Measurements from ENCODE around the gene MAP3K19. TPM values are rescaled to one million over a fixed set of nuclear protein-coding genes. Genes with fewer than 3 reads are reported as not detected.
"Not testable (repeated sequence)": the region's sequence is repeated elsewhere in the genome, so short reads cannot be mapped to it uniquely, and the experiment has no call there.

The MAP3K19 gene, protein sequence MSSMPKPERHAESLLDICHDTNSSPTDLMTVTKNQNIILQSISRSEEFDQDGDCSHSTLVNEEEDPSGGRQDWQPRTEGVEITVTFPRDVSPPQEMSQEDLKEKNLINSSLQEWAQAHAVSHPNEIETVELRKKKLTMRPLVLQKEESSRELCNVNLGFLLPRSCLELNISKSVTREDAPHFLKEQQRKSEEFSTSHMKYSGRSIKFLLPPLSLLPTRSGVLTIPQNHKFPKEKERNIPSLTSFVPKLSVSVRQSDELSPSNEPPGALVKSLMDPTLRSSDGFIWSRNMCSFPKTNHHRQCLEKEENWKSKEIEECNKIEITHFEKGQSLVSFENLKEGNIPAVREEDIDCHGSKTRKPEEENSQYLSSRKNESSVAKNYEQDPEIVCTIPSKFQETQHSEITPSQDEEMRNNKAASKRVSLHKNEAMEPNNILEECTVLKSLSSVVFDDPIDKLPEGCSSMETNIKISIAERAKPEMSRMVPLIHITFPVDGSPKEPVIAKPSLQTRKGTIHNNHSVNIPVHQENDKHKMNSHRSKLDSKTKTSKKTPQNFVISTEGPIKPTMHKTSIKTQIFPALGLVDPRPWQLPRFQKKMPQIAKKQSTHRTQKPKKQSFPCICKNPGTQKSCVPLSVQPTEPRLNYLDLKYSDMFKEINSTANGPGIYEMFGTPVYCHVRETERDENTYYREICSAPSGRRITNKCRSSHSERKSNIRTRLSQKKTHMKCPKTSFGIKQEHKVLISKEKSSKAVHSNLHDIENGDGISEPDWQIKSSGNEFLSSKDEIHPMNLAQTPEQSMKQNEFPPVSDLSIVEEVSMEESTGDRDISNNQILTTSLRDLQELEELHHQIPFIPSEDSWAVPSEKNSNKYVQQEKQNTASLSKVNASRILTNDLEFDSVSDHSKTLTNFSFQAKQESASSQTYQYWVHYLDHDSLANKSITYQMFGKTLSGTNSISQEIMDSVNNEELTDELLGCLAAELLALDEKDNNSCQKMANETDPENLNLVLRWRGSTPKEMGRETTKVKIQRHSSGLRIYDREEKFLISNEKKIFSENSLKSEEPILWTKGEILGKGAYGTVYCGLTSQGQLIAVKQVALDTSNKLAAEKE (N-terminal part only)
- polyA plus RNA-seq (2014; cell fraction: cytosol; rRNA removed) = not detected in 2 replicates
- polyA plus RNA-seq (2014; cell fraction: nucleus; rRNA removed) = not detected in 2 replicates

DNA sequence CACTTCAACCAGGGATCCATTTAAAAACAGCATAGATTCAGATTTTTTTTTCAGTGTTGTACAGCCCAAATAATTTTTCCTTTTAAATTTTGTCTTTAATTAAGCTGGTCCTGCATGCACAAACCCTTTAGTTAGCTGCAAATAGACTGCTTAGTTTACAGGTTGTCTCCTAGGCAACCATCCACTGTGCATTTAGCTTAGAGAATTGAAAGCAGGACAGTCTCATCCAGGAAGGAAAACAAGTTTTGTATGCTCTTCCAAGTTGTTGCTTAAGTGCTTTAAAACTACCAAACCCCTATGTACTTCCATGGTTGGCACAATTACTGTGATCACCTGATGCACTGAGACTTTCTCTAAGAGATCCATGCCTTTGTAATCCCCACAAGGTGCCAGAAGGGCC, at the start of gene MAP3K19:
Gene MAP3K19 (minus strand): TSS at position 148 of the 400 bp plus-strand sequence. CDS start 22,800 bp downstream, outside the sequence.
- no peak for DNase-seq (ENCODE audit: low spot score)

DNA sequence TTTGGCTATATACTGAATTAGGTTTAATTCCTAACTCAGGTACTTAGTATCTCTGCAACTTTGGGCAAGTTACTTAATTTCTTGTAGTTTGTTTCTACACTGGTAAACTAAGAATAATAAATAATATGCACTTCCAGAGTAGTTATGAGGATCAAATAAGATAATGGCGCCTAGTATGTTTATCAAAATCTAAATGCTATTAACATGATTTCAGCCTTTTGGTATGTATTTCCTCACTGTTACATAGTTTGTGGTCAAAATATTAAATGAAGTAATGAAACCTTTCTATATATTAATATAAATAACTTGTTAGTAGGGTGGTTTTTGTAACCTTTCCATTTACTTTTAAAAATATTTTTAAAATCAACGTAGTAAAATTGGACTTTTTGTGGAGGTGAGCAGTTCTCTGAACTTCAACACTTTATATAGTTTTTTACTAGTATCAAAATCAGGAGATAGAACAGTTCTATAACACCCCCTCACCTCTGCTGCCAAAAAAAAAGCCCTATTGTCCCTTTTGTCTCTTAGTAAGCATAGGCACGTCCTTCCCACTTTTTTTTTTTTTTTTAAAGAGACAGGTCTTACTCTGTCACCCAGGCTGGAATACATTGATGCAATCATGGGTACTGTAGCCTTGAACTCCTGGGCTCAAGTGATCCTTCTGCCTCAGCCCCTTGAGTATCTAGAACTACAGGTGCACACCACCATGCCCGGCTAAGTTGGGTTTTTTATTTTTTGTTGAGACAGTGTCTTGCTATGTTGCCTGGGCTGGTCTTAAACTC, 49.6 kb upstream of the MAP3K19 start:
- no peak for DNase-seq (ENCODE audit: low spot score)

DNA sequence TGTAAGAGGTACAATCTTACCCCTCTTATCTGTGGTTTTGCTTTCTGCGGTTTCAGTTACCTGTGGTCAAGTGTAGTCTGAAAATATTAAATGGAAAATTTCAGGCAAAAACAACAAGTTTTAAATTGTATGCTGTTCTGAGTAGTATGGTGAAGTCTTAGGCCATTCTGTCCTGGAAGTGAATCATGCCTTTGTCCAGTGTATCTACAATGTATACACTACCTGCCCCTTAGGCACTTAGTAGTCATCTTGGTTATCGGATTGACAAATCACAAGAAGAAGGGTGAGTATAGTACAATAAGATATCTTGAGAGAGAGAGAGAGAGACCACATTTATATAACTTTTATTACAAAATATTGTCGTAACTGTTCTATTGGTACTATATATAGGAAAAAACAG, 48.3 kb upstream of the MAP3K19 start:
- DNase-seq (ENCODE audit: low spot score) = no peak

DNA sequence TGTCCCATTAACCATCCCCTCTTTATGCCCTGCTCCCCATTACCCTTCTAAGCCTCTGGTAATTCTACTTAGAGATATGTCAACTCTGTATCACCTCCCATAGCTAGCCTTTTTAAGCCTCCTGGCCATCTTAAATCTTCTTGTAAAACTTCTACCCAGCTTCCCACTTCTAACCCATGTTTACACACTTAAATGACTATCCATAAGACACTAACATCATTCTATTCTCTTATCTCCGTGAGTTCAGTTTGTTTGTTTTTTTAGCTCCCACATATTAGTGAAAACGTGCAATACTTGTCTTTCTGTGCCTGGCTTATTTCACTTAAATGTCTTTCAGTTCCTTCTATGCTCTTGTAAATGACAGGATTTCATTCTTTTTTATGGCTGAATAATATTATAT, 47.3 kb upstream of the MAP3K19 start:
- no peak for DNase-seq (ENCODE audit: low spot score)

DNA sequence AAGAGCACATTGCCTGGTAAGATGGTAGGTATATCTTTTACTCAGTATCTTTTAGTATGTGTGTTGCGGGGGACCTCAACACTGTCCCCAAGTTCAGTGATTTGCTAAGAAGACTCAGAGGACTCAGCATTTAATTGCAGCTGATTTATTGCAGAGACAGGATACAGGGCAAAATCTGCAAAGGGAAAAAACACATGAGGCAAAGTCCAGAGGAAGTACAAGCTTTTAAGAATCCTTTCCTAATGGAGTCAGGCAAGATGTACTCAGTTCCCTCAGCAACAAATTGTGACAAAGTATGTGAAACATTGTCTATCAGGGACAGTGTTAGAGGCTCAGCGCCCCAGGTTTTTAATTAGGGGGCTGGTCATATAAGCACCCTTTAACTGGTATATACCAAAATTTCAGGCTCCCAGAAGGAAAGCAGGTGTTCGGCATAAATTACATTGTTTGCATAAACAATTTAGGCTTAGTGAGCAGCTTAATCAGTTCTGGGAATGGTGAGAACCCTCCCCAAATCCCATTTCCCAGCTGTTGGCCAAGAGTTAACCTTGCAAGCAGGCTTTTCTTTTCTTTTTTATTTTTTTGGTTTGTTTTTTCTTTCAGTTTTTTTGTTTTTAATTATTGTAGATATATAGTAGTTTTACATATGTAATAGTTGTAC, 46.6 kb upstream of the MAP3K19 start:
- no peak for DNase-seq (ENCODE audit: low spot score)

DNA sequence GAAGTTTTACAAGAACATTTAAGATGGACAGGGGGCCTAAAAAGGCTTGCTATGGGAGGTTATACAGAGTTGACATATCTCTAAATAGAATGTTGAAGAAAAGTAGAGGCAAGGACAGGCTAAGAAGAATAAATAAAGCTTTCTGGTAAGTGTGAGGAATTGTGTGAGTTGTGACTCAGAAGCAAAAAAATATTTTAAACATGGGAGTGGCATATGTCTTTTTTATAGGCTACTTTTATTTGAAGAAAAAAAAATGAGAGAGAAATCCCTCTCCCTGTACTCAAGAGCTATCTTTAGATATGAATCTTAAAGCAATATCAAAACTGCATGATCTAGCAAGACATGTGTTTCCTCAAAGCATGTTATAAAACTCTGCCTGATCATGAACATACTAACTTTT, 45.9 kb upstream of the MAP3K19 start:
- no peak for DNase-seq (ENCODE audit: low spot score)

DNA sequence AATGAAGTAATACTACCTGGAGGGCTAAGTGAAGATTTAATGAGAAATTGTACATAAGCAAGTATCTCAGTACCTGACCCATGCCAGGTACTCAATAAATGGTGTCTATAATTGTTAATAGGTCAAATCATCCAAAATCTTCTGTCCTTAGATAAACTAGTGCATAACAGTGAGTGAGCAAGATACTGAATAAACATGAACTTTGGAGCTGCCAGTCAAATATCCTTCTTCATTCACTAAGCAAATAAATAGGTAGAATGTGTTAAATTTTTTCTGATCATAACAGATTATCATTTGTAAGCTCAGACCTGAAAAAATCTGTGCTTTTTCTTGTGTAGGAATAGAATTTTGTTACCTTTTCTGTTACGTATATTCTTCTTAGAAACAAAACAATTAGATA, 44.4 kb upstream of the MAP3K19 start:
- DNase-seq (ENCODE audit: low spot score) = no peak

DNA sequence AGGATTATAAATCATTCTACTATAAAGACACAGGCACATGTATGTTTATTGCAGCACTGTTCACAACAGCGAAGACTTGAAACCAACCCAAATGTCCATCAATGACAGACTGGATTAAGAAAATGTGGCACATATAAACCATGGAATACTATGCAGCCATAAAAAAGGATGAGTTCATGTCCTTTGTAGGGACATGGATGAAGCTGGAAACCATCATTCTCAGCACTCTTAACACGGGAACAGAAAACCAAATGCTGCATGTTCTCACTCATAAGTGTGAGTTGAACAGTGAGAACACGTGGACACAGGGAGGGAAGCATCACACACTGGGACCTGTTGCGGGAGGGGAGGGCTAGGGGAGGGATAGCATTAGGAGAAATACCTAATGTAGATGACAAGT, 42.4 kb upstream of the MAP3K19 start:
- not testable (repeated sequence) for DNase-seq (ENCODE audit: low spot score)

DNA sequence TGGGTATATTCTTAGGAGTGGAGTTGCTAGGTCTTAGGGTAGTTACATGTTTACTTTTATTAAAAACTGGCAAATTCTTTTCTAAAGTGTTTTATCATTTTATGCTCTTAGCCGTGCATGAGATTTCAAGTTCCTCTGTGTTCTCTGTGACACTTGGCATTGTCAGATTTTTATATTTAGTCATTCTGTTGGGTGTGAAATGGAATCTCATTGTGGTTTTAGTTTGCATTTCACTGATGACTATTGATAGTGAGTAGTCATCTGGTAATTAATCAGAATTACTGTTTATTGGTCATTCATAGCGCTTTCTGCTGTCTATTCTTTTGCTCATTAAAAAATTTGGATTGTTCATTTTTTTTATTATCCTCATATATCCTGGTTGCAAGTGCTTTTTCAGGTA, 39.0 kb upstream of the MAP3K19 start:
- no peak for DNase-seq (ENCODE audit: low spot score)

DNA sequence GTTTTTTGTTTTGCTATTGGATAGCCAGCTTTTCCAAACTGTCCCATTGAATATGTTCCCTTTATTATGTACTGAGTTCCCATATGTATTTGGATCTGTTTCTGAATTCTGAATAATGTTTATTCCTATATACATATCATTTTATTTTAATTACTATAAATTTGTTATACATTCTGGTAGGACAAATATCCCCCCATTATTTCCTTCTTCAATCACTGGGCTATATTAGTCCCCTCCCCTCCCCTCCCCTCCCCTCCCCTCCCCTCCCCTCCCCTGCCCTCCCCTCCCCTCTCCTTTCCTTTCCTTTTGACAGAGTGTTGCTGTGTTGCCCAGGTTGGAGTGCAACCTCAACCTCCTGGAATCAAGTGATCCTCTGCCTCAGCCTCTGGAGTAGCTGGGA, 31.2 kb upstream of the MAP3K19 start:
- no peak for DNase-seq (ENCODE audit: low spot score)

DNA sequence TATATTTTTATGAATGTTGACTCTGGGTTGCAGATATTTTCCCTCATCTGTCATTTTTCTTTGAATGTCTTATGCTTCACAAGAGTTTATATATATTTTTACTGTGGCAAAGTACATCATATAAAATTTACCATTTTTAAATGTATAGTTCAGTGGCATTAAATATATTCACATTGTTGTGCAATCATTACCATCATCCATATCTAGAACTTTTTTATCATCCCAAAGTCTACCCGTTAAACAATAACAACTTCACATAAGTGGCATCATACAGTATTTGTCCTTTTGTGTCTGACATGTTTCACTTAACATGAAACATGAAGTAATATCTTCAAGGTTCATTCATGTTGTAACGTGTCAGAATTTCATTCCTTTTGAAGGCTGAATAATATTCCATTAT, 29.3 kb upstream of the MAP3K19 start:
- no peak for DNase-seq (ENCODE audit: low spot score)

DNA sequence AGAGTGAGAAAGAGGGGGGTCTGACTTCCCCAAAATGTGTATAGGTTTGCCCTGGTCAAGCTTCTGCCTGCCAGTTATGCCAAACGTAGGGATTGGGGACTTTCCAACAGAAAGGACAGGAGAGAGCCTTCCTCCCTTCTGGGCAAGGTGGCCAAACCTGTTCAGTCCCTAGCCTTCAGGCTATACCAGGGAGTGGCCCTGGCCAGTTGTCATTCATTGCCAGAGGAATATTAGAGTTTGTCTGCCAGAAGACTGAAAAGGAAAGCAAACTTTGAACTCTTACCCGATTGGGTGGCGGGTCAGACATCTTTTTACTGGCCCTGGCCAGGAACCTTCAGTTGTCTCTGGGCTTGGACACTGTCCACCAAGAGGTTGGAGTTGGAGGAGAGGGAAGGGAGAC, 27.0 kb upstream of the MAP3K19 start:
- no peak for DNase-seq (ENCODE audit: low spot score)

DNA sequence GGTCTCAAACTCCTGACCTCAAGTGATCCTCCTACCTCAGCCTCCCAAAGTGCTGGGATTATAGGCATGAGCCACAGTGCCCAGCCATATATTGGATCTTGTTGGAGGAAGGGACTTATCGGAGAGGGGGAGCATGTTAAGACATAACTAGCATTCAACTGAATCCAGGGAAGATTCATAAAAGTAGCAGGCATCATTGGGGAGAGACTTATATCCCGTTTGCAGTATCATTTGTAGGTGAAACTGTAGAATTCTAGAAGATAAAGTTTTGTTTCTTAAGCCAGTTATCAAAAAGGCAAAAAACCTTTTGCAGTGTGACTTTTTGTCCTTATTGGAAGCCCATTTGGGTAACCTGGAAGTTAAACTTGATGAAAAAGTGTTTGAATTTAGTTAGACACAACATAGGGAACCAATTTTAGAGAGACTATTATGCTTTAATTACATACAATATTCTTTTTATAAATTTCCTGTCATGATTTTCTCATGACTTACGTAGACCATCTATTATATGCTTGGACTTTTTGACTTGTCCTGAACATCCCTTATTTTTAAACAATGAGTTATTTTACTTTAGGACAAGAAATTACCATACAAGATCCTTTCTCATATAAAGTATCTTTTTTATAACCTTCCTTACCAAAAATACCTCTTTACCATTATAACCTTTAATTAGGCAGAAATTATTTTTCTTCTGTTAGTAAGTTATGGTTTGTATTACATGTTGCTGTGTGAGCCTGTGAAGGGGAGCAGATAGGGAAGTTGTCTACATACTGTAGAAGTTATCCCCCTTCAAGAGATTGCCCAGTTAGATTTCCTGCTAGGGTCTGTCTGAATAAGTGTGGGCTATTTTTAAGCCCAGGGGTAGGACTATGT, 25.1 kb upstream of the MAP3K19 start:
- no peak for DNase-seq (ENCODE audit: low spot score)

DNA sequence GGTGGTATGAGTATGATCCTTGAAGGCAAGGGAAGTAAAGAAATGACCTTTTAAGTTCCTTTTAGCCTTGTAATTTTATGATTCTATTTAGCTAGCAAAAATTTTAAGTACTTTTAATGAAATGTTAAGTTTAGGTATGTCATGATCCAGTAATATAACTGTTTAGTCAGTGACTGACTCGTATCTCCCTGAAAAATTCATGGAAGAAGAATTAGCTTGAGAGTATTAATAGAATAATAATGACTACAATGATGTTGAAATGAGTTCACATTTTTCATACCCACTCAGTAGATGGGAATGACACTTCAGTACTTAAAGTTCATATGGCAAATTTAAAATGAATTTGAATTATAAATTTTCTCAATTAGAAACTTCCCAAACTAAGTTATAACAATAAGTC, 19.5 kb upstream of the MAP3K19 start:
- DNase-seq (ENCODE audit: low spot score) = no peak

DNA sequence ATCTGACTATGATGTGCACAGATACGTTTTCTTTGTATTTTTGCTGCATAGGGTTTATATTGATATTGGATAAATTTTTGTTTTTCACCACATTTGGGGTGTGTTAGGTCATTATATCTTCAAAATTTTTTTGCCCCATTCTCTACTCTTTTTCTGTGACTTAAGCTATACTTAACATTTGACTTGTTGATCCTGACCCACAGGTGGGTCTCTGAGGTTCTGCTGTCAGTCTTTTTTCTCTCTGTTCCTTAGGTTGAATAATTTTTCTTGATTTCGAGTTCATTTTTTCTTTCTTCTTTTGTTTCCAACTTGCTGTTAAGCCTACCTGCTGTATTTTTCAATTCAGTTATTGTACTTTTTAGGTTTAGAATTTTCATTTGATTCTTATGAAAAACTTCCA, 16.9 kb upstream of the MAP3K19 start:
- DNase-seq (ENCODE audit: low spot score) = no peak

DNA sequence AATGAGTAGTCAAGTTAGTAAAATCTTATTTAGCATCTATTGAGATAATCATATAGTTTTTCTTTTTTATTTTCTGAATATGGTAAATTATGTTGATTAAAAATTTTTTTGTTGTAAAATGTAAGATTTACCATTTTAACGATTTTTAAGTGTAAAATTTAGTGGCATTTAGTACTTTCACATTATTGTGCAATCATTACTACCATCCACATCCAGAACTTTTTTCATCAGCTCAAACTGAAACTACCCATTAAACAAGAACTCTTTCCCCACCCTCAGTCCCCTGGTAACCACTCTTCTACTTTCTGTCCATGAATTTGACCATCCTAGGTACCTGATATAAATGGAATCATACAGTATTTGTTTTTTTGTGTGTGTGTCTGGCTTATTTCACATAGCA, 16.0 kb upstream of the MAP3K19 start:
- DNase-seq (ENCODE audit: low spot score) = no peak

DNA sequence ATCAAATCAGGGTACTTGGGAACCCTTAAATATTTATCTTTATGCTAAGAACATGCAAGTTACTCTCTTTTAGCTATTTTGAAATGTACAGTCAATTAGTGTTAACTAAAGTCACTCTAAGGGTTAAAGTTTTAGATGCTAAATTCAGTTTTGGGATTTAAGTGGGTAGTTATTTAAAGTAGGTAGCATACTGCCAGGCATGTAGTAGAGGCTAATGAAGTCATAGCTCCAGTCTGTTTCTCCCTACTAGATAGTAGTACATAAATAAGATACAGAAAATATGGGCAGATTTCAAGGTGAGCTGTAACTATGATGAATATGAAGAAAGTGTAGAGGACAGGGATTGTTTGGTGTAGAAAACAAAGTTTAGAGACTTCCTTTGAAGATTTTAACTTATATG, 12.3 kb upstream of the MAP3K19 start:
- DNase-seq (ENCODE audit: low spot score) = no peak

DNA sequence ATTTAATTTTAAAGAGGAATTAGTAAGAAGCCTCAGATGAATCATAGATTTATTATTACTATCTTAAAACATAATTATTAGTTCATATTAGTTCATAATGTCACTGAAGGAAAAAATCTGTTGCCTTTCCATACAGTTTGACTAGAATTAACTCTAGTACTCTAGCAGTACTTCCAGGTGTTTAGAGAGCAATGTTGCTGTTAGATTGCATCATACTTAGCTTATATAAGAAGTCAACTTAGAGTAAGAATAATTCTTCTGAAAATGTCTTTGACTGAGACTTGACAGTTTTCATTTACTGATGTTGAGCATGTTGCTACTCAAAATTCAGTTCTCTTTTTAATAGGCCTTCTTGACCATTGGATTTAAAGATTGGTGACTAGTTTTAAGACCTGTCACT, 9.5 kb upstream of the MAP3K19 start:
- DNase-seq (ENCODE audit: low spot score) = no peak

DNA sequence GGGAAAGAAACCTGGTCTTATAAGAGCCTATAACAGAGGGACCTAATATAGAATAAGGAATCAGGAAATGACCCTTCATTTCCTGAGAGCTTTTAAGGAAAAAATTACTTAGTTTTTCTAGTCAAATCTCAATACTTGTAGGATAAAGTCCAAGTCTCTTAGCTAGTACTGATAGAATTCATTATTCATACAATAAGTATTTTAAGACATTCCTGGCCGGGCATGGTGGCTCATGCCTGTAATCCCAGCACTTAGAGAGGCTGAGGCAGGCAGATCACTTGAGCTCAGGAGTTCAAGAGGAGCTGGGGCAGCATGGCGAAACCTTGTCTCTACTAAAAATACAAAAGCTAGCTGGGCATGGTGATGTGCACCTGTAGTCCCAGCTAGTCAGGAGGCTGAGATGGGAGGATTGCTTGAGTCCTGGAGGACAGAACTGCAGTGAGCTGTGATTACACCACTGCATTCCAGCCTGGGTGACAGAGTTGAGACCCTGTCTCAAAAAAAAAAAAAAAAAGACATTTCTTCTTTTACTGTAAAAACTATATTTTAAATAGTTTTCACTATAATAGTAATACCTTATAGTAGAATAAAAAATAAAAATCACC, 8.0 kb upstream of the MAP3K19 start:
- DNase-seq (ENCODE audit: low spot score) = no peak

Data from SK-N-DZ (cell line).